Adrenal gland (tissue), 12 donors: ENCODE measurements around the gene C1RL. TPM values are rescaled to one million over a fixed set of nuclear protein-coding genes. Genes with fewer than 3 reads are reported as not detected.

Experiments used
- DNase-seq, 7 donors: peaks; one replicate each; pipeline ENCODE4 v3.0.0-alpha.2; 2019 to 2020
- H3K27ac ChIP-seq, 5 donors: fragments of 200-600 bp; sonication (generic) in 4 of 5; 1 replicate in 3 of 5; 2 replicates in 2 of 5; pipeline versions ENCODE4 v1.5.1 to v1.8.0; 2016 to 2020; ENCODE audit warnings: mild to moderate bottlenecking in 1 of 5
- H3K27me3 ChIP-seq: fragments of 200-600 bp; 2 replicates; pipeline ENCODE4 v1.8.0; 2021
- H3K36me3 ChIP-seq, 2 donors: fragments of 200-600 bp; replicated peaks in 1 of 2; 1 replicate in 1 of 2; 2 replicates in 1 of 2; pipeline versions ENCODE4 v1.5.1 to v1.8.0; 2018 to 2022
- H3K4me1 ChIP-seq, 2 donors: fragments of 200-600 bp; replicated peaks in 1 of 2; 1 replicate in 1 of 2; 2 replicates in 1 of 2; pipeline versions ENCODE4 v1.5.1 to v1.8.0; 2018 to 2021
- H3K4me3 ChIP-seq, 4 donors: fragments of 200-600 bp; sonication (generic) in 3 of 4; one replicate each; pipeline ENCODE4 v1.5.1; 2016 to 2018
- H3K9me3 ChIP-seq, 3 donors: fragments of 200-600 bp; sonication (generic) in 1 of 3; replicated peaks in 1 of 3; 1 replicate in 2 of 3; 2 replicates in 1 of 3; pipeline versions ENCODE4 v1.5.1 to v1.8.0; 2016 to 2021
- CTCF ChIP-seq, 6 experiments: fragments of 450-650 bp in 4 of 6; fragments of 200-600 bp in 2 of 6; sonication (generic) in 1 of 6; IDR thresholded peaks; 1 replicate in 5 of 6; 2 replicates in 1 of 6; pipeline versions ENCODE4 v1.5.1 to v1.8.0; 2016 to 2021; ENCODE audit warnings: antibody characterized with exemption in 6 of 6, mild to moderate bottlenecking in 2 of 6, moderate library complexity in 1 of 6
- POLR2A ChIP-seq, 2 donors: fragments of 450-650 bp; IDR thresholded peaks; one replicate each; pipeline ENCODE4 v1.6.1; 2017; ENCODE audit warnings: antibody characterized with exemption in 2 of 2, mild to moderate bottlenecking in 2 of 2, moderate library complexity in 1 of 2
- WGBS, 4 donors: extraction: QIAGEN DNeasy Blood & Tissue Kit in 2 of 4; methylation state at CpG; one replicate each; pipeline versions ENCODE4 v1.1.5 to v1.1.7; 2013 to 2017; 5-methylcytosine and 5-hydroxymethylcytosine counted together
- intact Hi-C, 2 donors: fragments of 100-400 bp; cut with DNase I; formaldehyde crosslinking; loops; one replicate each; pipeline versions ENCODE4 v1.14.1 to v1.15.0; 2022 to 2023
- polyA plus RNA-seq, 3 donors: library from polyadenylated mRNA; stranded (reverse); fragments of 200-250 nt in 2 of 3; fragments of 350-450 nt in 1 of 3; fragmentation: Illumina TruSeq in 1 of 3; extraction: RNeasy Lipid Tissue Mini Kit (QIAGEN cat#74804) in 1 of 3; gene quantifications; one replicate each; pipeline ENCODE4 v1.2.3, GENCODE V29; 2013 to 2014
- small RNA-seq, 2 donors: library from RNA; depleted of rRNA; stranded (forward); fragments of <200 nt; gene quantifications; one replicate each; pipeline ENCODE3, GENCODE V24; 2016
- total RNA-seq, 9 donors: library from RNA; depleted of rRNA in 4 of 9; stranded (reverse); fragments of >200 nt in 4 of 9; fragments of 120-200 nt in 1 of 9; fragmentation: NEBNext Ultra II Directional in 1 of 9; extraction: Animal tissue kit (Norgen Biotek cat#: 25700) in 1 of 9; gene quantifications; one replicate each; pipeline versions ENCODE4 v1.1.0 to v1.2.4, GENCODE V29; 2013 to 2023
- donor health status: healthy with polysubstance abuse.
- donor health status: Bipolar disorder and iron deficiency.
- donor health status: DM: yes; HTN: yes; CAD: no.
- donor health status: DM: no; HTN: no; CAD: no.
- donor health status: DM: no; HTN: no; CAD: no.
- donor health status: DM: yes; HTN: yes; CAD: no.

Gene C1RL
- total and polyA plus RNA-seq, 12 donors = 33.3 to 407 (median 157) TPM

- DNase-seq = no peak
- 78 to 86% (median 83%) methylated on average over 4 to 5 of the region's 5 CpGs for WGBS, 4 donors
- no peaks in the 10 kb centered on the region for H3K27me3 ChIP-seq
- TF ChIP-seq POLR2A (IDR thresholded peaks at IDR 0.05) (no peak), CTCF (IDR thresholded peaks at IDR 0.05) (no peak)
- no peaks in the 10 kb centered on the region for H3K36me3 ChIP-seq
- H3K4me1 ChIP-seq = peaks cover 0 to 5% of the 10 kb centered on the region in 2 donors
- no peak overlapping the region for H3K27ac ChIP-seq
- intact Hi-C loops = no loop called here
- H3K9me3 ChIP-seq = no peaks in the 10 kb centered on the region
- H3K4me3 ChIP-seq = no peak overlapping the region
Measured at GRCh38 chr12:7046383-7047105, 62.5 kb downstream of the C1RL start.

GRCh38 chr12:7045913-7046312 lies 63.1 kb downstream of the C1RL start:
- Histone ChIP-seq H3K4me1 (peaks cover 0 to 5% of the 10 kb centered on the region in 2 donors), H3K36me3 (no peaks in the 10 kb centered on the region), H3K27me3 (no peaks in the 10 kb centered on the region), H3K9me3 (no peaks in the 10 kb centered on the region), H3K4me3 (no peak overlapping the region), H3K27ac (no peak overlapping the region)
- no peak for TF ChIP-seq POLR2A (IDR thresholded peaks at IDR 0.05)
- no peak for TF ChIP-seq CTCF (IDR thresholded peaks at IDR 0.05)
- 85 to 89% (median 87%) methylated on average over 9 of the region's 9 CpGs for WGBS, 4 donors
- no peak for DNase-seq
- intact Hi-C loops = no loop called here

Small RNA genes lying within 50 kb of the gene (small RNA-seq; reads per million reads assigned to genes)
- 0 reads per million in 2 donors for gene RNU6-485P

Other genes starting within 250 kb of the C1RL start
- gene TPI1, start 241.7 kb downstream of the C1RL start, total RNA-seq = 1,000 to 10,000 TPM in 1 of 9 donors, 100 to 1,000 TPM in 8; 555 to 1,141 (median 862) TPM
- gene TPI1, start 241.7 kb downstream of the C1RL start, polyA plus RNA-seq = 1,000 to 10,000 TPM in 1 of 3 donors, 100 to 1,000 TPM in 2; 241 to 2,322 (median 444) TPM
- 10 to 100 TPM in 8 of 9 donors, 1 to 10 TPM in 1; 3.3 to 24.5 (median 15.5) TPM for gene SPSB2, start 235.9 kb downstream of the C1RL start, total RNA-seq
- 10 to 100 TPM in 2 of 3 donors, 1 to 10 TPM in 1; 2.5 to 19.5 (median 19.5) TPM for gene SPSB2, start 235.9 kb downstream of the C1RL start, polyA plus RNA-seq
- gene LRRC23, start 204.4 kb downstream of the C1RL start, total RNA-seq = 10 to 100 TPM in 6 of 9 donors, 1 to 10 TPM in 3; 6.9 to 18.6 (median 12.5) TPM
- 10 to 100 TPM; 11.0 to 29.0 (median 13.8) TPM for gene LRRC23, start 204.4 kb downstream of the C1RL start, polyA plus RNA-seq
- 10 to 100 TPM in 7 of 9 donors, 1 to 10 TPM in 2; 7.4 to 53.6 (median 32.1) TPM for gene ENO2, start 194.6 kb downstream of the C1RL start, total RNA-seq
- 100 to 1,000 TPM in 1 of 3 donors, 10 to 100 TPM in 2; 29.5 to 113 (median 42.3) TPM for gene ENO2, start 194.6 kb downstream of the C1RL start, polyA plus RNA-seq
- gene ATN1, start 181.3 kb downstream of the C1RL start, total RNA-seq = 100 to 1,000 TPM in 4 of 9 donors, 10 to 100 TPM in 4, 1 to 10 TPM in 1; 8.8 to 263 (median 92.8) TPM
- 100 to 1,000 TPM in 2 of 3 donors, 10 to 100 TPM in 1; 57.4 to 482 (median 258) TPM for gene ATN1, start 181.3 kb downstream of the C1RL start, polyA plus RNA-seq
- not detected for gene RNU7-1, start 165.4 kb downstream of the C1RL start, total RNA-seq
- not detected for gene RNU7-1, start 165.4 kb downstream of the C1RL start, polyA plus RNA-seq
- gene C12orf57, start 165.2 kb downstream of the C1RL start, total RNA-seq = 100 to 1,000 TPM; 152 to 505 (median 283) TPM
- gene C12orf57, start 165.2 kb downstream of the C1RL start, polyA plus RNA-seq = 100 to 1,000 TPM in 2 of 3 donors, 10 to 100 TPM in 1; 58.4 to 335 (median 271) TPM
- 10 to 100 TPM; 24.5 to 86.2 (median 63.0) TPM for gene PTPN6, start 157.9 kb downstream of the C1RL start, total RNA-seq
- gene PTPN6, start 157.9 kb downstream of the C1RL start, polyA plus RNA-seq = 100 to 1,000 TPM in 2 of 3 donors, 10 to 100 TPM in 1; 36.2 to 204 (median 127) TPM
- gene PHB2, start 138.6 kb downstream of the C1RL start, total RNA-seq = 100 to 1,000 TPM; 158 to 344 (median 227) TPM
- 100 to 1,000 TPM; 128 to 222 (median 131) TPM for gene PHB2, start 138.6 kb downstream of the C1RL start, polyA plus RNA-seq
- 10 to 100 TPM; 21.9 to 81.9 (median 39.9) TPM for gene EMG1, start 138.3 kb downstream of the C1RL start, total RNA-seq
- gene EMG1, start 138.3 kb downstream of the C1RL start, polyA plus RNA-seq = 10 to 100 TPM; 14.2 to 43.1 (median 15.6) TPM
- 100 to 1,000 TPM in 2 of 9 donors, 10 to 100 TPM in 7; 28.5 to 146 (median 79.8) TPM for gene LPCAT3, start 90.7 kb downstream of the C1RL start, total RNA-seq
- gene LPCAT3, start 90.7 kb downstream of the C1RL start, polyA plus RNA-seq = 10 to 100 TPM; 40.4 to 87.5 (median 49.3) TPM
- 100 to 1,000 TPM in 8 of 9 donors, 10 to 100 TPM in 1; 51.5 to 582 (median 295) TPM for gene C1S, start 48.5 kb downstream of the C1RL start, total RNA-seq
- 100 to 1,000 TPM; 171 to 234 (median 229) TPM for gene C1S, start 48.5 kb downstream of the C1RL start, polyA plus RNA-seq
- gene C1R, start 16.8 kb downstream of the C1RL start, total RNA-seq = 1,000 to 10,000 TPM in 1 of 9 donors, 100 to 1,000 TPM in 7, 10 to 100 TPM in 1; 10.3 to 1,160 (median 439) TPM
- gene C1R, start 16.8 kb downstream of the C1RL start, polyA plus RNA-seq = 100 to 1,000 TPM; 256 to 425 (median 307) TPM
- gene RBP5, start 19.7 kb upstream of the C1RL start, total RNA-seq = 10 to 100 TPM in 3 of 9 donors, 1 to 10 TPM in 6; 2.0 to 17.0 (median 9.0) TPM
- 10 to 100 TPM in 2 of 3 donors, 1 to 10 TPM in 1; 8.7 to 17.8 (median 15.0) TPM for gene RBP5, start 19.7 kb upstream of the C1RL start, polyA plus RNA-seq
- gene CLSTN3, start 21.2 kb upstream of the C1RL start, total RNA-seq = 100 to 1,000 TPM in 1 of 9 donors, 10 to 100 TPM in 7, 1 to 10 TPM in 1; 9.3 to 175 (median 43.7) TPM
- gene CLSTN3, start 21.2 kb upstream of the C1RL start, polyA plus RNA-seq = 10 to 100 TPM; 41.5 to 84.8 (median 41.8) TPM
- gene PEX5, start 80.5 kb upstream of the C1RL start, total RNA-seq = 10 to 100 TPM; 29.8 to 65.0 (median 46.0) TPM
- 10 to 100 TPM; 22.4 to 31.5 (median 23.4) TPM for gene PEX5, start 80.5 kb upstream of the C1RL start, polyA plus RNA-seq
- gene ACSM4, start 194.9 kb upstream of the C1RL start, total RNA-seq = not detected
- not detected for gene ACSM4, start 194.9 kb upstream of the C1RL start, polyA plus RNA-seq